Measurements from ENCODE around the gene TP53BP1. TPM values are rescaled to one million over a fixed set of nuclear protein-coding genes. Genes with fewer than 3 reads are reported as not detected.

Gene TP53BP1
- total RNA-seq, 1 donor from 2014 or later = 32.0 TPM

DNA sequence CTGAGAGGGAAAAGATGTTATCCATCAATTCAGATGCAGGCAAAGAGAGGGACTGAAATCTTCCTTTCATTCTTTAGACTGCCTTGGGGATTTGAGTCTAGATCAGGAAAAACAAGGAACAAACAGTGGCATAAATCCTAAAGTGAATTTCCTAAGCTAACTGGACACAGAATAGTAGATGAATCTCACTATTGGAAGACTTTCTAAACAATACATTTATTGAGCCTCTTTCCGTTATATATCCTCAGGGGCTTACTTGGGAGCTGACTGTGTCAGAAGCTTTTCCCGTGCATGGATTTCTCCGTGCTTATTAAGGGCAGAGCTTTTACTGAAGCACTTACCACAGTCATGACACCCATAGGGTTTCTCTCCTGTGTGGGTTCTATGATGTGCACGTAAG is 132.1 kb downstream of the TP53BP1 start:
- intact Hi-C loops (cut with micrococcal nuclease) = no loop called here

Other genes with a start within 250 kb of the TP53BP1 start
- gene TGM5, start 226.2 kb downstream of the TP53BP1 start, total RNA-seq = 0.20 and 0.39 TPM in 2 replicates
- not detected in 2 replicates for gene TGM7, start 190.9 kb downstream of the TP53BP1 start, total RNA-seq
- 10.5 and 10.6 TPM in 2 replicates for gene LCMT2, start 162.6 kb downstream of the TP53BP1 start, total RNA-seq
- 32.6 and 34.6 TPM in 2 replicates for gene ZSCAN29, start 122.1 kb downstream of the TP53BP1 start, total RNA-seq
- 26.9 and 34.2 TPM in 2 replicates for gene TUBGCP4, start 122.1 kb downstream of the TP53BP1 start, total RNA-seq
- gene MAP1A, start 24.5 kb upstream of the TP53BP1 start, total RNA-seq = 14.6 and 15.0 TPM in 2 replicates
- 45.8 and 50.2 TPM in 2 replicates for gene PPIP5K1, start 97.1 kb upstream of the TP53BP1 start, total RNA-seq
- 0.20 and 0.32 TPM in 2 replicates for gene CKMT1B, start 100.9 kb upstream of the TP53BP1 start, total RNA-seq
- 0.44 and 0.46 TPM in 2 replicates for gene STRC, start 125.6 kb upstream of the TP53BP1 start, total RNA-seq
- 7.6 and 9.8 TPM in 2 replicates for gene CATSPER2, start 155.7 kb upstream of the TP53BP1 start, total RNA-seq
- gene CKMT1A, start 200.7 kb upstream of the TP53BP1 start, total RNA-seq = not detected in 2 replicates